Measurements from ENCODE around the gene NPAS1.

NPAS1 gene

GRCh38 chr19:47094557-47095475, 75.2 kb downstream of the NPAS1 start:
- DNase-seq (ENCODE audit: low read depth), result no peak
- no peak overlapping the region for H3K4me3 ChIP-seq (ENCODE audit: low read length)
- TF ChIP-seq CTCF (conservative IDR thresholded peaks at IDR 0.05; ENCODE audit: low read length), result no peak

Data from AG10803 (cell line).